OCI-LY7 (cell line): Measurements from ENCODE around the gene CTSV.

Source experiments
- CTCF ChIP-seq: fragments of 200-600 bp; sonication (generic); conservative IDR thresholded peaks from 2 replicates; pipeline ENCODE4 v1.5.1; 2014; ENCODE audit warnings: mild to moderate bottlenecking, antibody characterized with exemption, low read length, moderate library complexity, mixed read lengths
- EZH2phosphoT487 ChIP-seq: fragments of 200-600 bp; sonication (generic); IDR thresholded peaks from 2 replicates; pipeline ENCODE4 v1.6.1; 2018; ENCODE audit warnings: low read depth, borderline replicate concordance, mild to moderate bottlenecking, mixed run types, antibody characterized with exemption, low read length, moderate library complexity, mixed read lengths

DNA sequence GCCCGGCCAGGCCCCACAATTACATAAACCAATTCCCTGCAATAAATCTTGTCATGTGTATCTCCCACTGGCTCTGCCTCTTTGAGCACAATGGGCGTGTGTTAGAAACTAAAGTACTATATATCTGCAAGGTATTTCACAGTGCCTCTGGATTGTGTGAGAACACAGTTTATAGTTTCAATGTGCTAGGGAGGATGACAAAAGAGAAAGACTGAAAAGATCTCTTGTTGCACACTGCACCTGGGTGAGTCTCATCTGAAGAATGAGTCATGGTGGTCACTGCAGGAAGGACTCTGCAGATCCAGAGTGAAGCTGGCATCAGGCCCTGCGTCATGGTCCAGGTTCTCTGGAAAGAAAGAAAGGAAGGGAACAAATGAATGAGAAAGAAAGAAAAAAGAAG lies 20.7 kb upstream of the CTSV start:
- TF ChIP-seq CTCF: no peak
- no peak for TF ChIP-seq EZH2phosphoT487
